SK-N-SH treated with all-trans-retinoic acid at 6 μM for 48 hours (cell line): ENCODE results near the gene RAB3GAP2.
A peak's percentile ranks its signal among the peaks of the same experiment; 100 is the strongest.

Experiments used
- ATAC-seq: fragments of 200-7000 bp; cut with Tn5 transposase; 3 replicates; pipeline ENCODE4 v1.9.1; 2020; ENCODE audit warnings: mild to moderate bottlenecking, moderate library complexity
- ARNTL ChIP-seq: fragments of 450-650 bp; formaldehyde crosslinking; IDR thresholded peaks from 2 replicates; pipeline ENCODE4 v1.5.0; 2020; ENCODE audit warnings: low read depth, mild to moderate bottlenecking, moderate library complexity, borderline replicate concordance
- BACH2 ChIP-seq: fragments of 250-450 bp; sonication (Bioruptor Pico); IDR thresholded peaks from 2 replicates; pipeline ENCODE4 v1.9.0; 2021; ENCODE audit warnings: mild to moderate bottlenecking, borderline replicate concordance
- CSRNP3 ChIP-seq: fragments of 250-450 bp; sonication (Bioruptor Pico); IDR thresholded peaks from 2 replicates; pipeline ENCODE4 v1.5.1; 2021; ENCODE audit warnings: mild to moderate bottlenecking, moderate library complexity
- ESRRG ChIP-seq: fragments of 250-450 bp; sonication (Bioruptor Pico); IDR thresholded peaks from 2 replicates; pipeline ENCODE4 v1.6.1; 2021; ENCODE audit warnings: mild to moderate bottlenecking
- ISL1 ChIP-seq: fragments of 250-450 bp; sonication (Bioruptor Pico); IDR thresholded peaks from 2 replicates; pipeline ENCODE4 v2.1.2; 2022; ENCODE audit warnings: mild to moderate bottlenecking, moderate library complexity
- OSR1 ChIP-seq: fragments of 250-450 bp; sonication (Bioruptor Pico); IDR thresholded peaks from 2 replicates; pipeline ENCODE4 v1.8.0; 2022; ENCODE audit warnings: moderate library complexity, mild to moderate bottlenecking, inconsistent platforms
- PPARA ChIP-seq: fragments of 250-450 bp; sonication (Bioruptor Pico); IDR thresholded peaks from 2 replicates; pipeline ENCODE4 v1.5.0; 2020; ENCODE audit warnings: mild to moderate bottlenecking, borderline replicate concordance
- SNAI2 ChIP-seq: fragments of 250-450 bp; sonication (Bioruptor Pico); IDR thresholded peaks from 2 replicates; pipeline ENCODE4 v1.5.0; 2020; ENCODE audit warnings: mild to moderate bottlenecking, moderate library complexity
- ZC3H10 ChIP-seq: fragments of 250-450 bp; sonication (Bioruptor Pico); IDR thresholded peaks from 2 replicates; pipeline ENCODE4 v1.5.1; 2021; ENCODE audit warnings: mild to moderate bottlenecking, moderate library complexity
- ZFP30 ChIP-seq: fragments of 450-650 bp; formaldehyde crosslinking; IDR thresholded peaks from 2 replicates; pipeline ENCODE4 v1.5.0; 2022; ENCODE audit warnings: mild to moderate bottlenecking, moderate library complexity
- ZNF70 ChIP-seq: fragments of 450-650 bp; formaldehyde crosslinking; IDR thresholded peaks from 2 replicates; pipeline ENCODE4 v1.5.0; 2020; ENCODE audit warnings: mild to moderate bottlenecking, moderate library complexity
- ZNF8 ChIP-seq: fragments of 450-650 bp; formaldehyde crosslinking; IDR thresholded peaks from 2 replicates; pipeline ENCODE4 v1.5.0; 2020; ENCODE audit warnings: mild to moderate bottlenecking, moderate library complexity
- TF ChIP-seq, protein P1 (sequence below): fragments of 250-450 bp; sonication (Bioruptor Pico); IDR thresholded peaks from 2 replicates; pipeline ENCODE4 v1.8.0; 2020; ENCODE audit warnings: mild to moderate bottlenecking, moderate library complexity, borderline replicate concordance
- TF ChIP-seq, protein P2 (sequence below): fragments of 250-450 bp; sonication (Bioruptor Pico); IDR thresholded peaks from 2 replicates; pipeline ENCODE4 v1.8.0; 2021; ENCODE audit warnings: low read depth, mild to moderate bottlenecking, moderate library complexity, borderline replicate concordance
- TF ChIP-seq, protein P3 (sequence below): fragments of 250-450 bp; sonication (Bioruptor Pico); IDR thresholded peaks from 2 replicates; pipeline ENCODE4 v1.5.1; 2020; ENCODE audit warnings: low read depth, mild to moderate bottlenecking, moderate library complexity

The RAB3GAP2 gene

DNA sequence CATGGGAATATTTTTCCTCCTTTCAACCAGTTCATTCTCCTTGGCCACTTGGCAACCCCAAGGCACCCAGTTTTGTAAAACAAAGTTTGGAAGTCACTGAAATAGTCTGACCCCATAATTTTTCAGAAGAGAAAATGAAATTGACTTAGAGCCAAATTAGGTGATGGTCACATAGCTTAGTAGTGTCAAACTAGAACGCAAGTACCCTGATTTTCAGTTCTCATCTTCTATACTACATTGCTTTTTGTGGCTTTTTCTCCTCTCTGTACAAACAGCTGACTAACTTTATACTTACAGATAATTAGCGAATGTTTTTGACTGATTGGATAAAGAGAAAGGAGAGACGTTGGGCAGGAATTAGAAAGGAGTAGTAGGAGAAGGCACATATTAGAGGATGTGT lies 145.2 kb downstream of the RAB3GAP2 start:
- ATAC-seq: no peak
- TF ChIP-seq, protein P1, sequence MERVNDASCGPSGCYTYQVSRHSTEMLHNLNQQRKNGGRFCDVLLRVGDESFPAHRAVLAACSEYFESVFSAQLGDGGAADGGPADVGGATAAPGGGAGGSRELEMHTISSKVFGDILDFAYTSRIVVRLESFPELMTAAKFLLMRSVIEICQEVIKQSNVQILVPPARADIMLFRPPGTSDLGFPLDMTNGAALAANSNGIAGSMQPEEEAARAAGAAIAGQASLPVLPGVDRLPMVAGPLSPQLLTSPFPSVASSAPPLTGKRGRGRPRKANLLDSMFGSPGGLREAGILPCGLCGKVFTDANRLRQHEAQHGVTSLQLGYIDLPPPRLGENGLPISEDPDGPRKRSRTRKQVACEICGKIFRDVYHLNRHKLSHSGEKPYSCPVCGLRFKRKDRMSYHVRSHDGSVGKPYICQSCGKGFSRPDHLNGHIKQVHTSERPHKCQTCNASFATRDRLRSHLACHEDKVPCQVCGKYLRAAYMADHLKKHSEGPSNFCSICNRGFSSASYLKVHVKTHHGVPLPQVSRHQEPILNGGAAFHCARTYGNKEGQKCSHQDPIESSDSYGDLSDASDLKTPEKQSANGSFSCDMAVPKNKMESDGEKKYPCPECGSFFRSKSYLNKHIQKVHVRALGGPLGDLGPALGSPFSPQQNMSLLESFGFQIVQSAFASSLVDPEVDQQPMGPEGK: no peak
- TF ChIP-seq ZNF8 (CRISPR knock-in tag) (no peak), PPARA (CRISPR knock-in tag) (no peak), ZNF70 (CRISPR knock-in tag) (no peak)

DNA sequence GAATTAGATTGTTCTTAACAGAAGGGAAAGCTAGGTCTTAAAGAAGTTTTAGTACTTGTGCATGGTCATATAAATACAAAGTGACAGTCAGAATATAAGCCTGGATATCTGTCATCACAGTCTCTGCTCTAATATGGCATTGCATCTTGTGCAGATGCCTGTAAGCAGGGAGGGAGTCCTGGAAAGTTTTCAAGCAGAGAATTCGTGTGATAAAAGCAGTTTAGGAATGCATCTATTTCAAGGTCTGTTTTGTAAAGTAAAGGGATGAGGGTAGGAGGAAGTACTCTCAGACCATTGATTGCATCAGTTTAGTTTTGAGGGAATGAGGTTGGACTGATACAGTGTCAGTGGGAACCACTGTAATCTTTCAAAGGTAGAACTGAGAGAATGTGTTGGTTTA lies 147.7 kb downstream of the RAB3GAP2 start:
- ATAC-seq: peak; percentile 67
- TF ChIP-seq, protein P1: no peak

- ATAC-seq: peak; percentile 56; the same call in 2 of the 3 replicates
- TF ChIP-seq ZC3H10 (CRISPR knock-in tag): no peak
- TF ChIP-seq ISL1 (CRISPR knock-in tag): no peak
- no peak for TF ChIP-seq CSRNP3 (CRISPR knock-in tag)
- TF ChIP-seq ESRRG (CRISPR knock-in tag): no peak
- TF ChIP-seq, protein P2, sequence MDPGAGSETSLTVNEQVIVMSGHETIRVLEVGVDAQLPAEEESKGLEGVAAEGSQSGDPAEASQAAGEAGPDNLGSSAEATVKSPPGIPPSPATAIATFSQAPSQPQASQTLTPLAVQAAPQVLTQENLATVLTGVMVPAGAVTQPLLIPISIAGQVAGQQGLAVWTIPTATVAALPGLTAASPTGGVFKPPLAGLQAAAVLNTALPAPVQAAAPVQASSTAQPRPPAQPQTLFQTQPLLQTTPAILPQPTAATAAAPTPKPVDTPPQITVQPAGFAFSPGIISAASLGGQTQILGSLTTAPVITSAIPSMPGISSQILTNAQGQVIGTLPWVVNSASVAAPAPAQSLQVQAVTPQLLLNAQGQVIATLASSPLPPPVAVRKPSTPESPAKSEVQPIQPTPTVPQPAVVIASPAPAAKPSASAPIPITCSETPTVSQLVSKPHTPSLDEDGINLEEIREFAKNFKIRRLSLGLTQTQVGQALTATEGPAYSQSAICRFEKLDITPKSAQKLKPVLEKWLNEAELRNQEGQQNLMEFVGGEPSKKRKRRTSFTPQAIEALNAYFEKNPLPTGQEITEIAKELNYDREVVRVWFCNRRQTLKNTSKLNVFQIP (CRISPR knock-in tag): no peak
- no peak for TF ChIP-seq SNAI2
- TF ChIP-seq, protein P1: no peak
Observed at GRCh38 chr1:220123889-220124288, 148.4 kb downstream of the RAB3GAP2 start.

DNA sequence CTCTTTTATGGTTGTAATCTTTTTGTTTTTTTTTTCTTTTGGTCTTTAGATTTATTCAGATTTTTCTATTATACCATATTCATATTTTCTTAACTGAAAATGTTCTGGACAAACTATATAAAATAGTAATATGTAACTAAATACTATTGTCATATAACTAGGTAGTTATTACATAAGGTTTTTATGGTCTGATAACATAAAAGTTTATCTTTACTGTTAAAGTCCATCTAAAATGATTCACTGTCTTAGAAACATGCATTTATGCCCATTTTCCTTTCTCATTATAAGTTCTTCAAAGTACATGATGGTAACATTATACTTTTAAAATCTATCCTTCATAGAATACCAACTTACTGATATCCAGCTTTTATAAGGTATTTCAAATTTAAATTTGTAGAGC lies 149.2 kb downstream of the RAB3GAP2 start:
- ATAC-seq: no peak
- TF ChIP-seq BACH2 (CRISPR knock-in tag) (no peak), OSR1 (no peak), ESRRG (CRISPR knock-in tag) (no peak), ARNTL (CRISPR knock-in tag) (no peak), ZFP30 (CRISPR knock-in tag) (no peak)
- TF ChIP-seq, protein P2 (CRISPR knock-in tag): no peak
- TF ChIP-seq, protein P3, sequence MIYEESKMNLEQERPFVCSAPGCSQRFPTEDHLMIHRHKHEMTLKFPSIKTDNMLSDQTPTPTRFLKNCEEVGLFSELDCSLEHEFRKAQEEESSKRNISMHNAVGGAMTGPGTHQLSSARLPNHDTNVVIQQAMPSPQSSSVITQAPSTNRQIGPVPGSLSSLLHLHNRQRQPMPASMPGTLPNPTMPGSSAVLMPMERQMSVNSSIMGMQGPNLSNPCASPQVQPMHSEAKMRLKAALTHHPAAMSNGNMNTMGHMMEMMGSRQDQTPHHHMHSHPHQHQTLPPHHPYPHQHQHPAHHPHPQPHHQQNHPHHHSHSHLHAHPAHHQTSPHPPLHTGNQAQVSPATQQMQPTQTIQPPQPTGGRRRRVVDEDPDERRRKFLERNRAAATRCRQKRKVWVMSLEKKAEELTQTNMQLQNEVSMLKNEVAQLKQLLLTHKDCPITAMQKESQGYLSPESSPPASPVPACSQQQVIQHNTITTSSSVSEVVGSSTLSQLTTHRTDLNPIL (CRISPR knock-in tag): no peak
